ENCODE data around the gene BNIP2.
A peak's percentile ranks its signal among the peaks of the same experiment; 100 is the strongest.

The BNIP2 gene

GRCh38 chr15:59622289-59622688 is 66.8 kb downstream of the BNIP2 start:
- DNase-seq (ENCODE audit: low read depth): peak; percentile 9

- no peak for DNase-seq (ENCODE audit: low read depth)
Observed at GRCh38 chr15:59618406-59618805, 70.7 kb downstream of the BNIP2 start.

- DNase-seq (ENCODE audit: low read depth): no peak
Observed at GRCh38 chr15:59616379-59616778, 72.7 kb downstream of the BNIP2 start.

- DNase-seq (ENCODE audit: low read depth): no peak
Observed at GRCh38 chr15:59615661-59616060, 73.5 kb downstream of the BNIP2 start.

- DNase-seq (ENCODE audit: low read depth): no peak
Observed at GRCh38 chr15:59614153-59614552, 75.0 kb downstream of the BNIP2 start.

GRCh38 chr15:59611276-59612260 is 77.6 kb downstream of the BNIP2 start, which contains the start of gene GCNT3:
GCNT3 (plus strand) TSS chr15:59611783; CDS start chr15:59618239, 6,456 bp downstream.
- no peak for DNase-seq (ENCODE audit: low read depth)

- DNase-seq (ENCODE audit: low read depth): no peak
Observed at GRCh38 chr15:59609730-59610712, 79.1 kb downstream of the BNIP2 start.
